ENCODE results near the gene ASCL4.

- TF ChIP-seq CTCF (IDR thresholded peaks at IDR 0.05; ENCODE audit: poor library complexity) (no peak), EZH2 (IDR thresholded peaks at IDR 0.05; ENCODE audit: borderline replicate concordance) (no peak)
These were observed 19.9 kb downstream of the ASCL4 start for GRCh38 chr12:107794451-107794850.
